ENCODE results near the gene TRMT112. TPM values are rescaled to one million over a fixed set of nuclear protein-coding genes. Genes with fewer than 3 reads are reported as not detected.
A peak's percentile ranks its signal among the peaks of the same experiment; 100 is the strongest.

The TRMT112 gene
- total RNA-seq, 3 donors from 2014 or later (not counting 1 experiment from before 2014, with no cell fraction given) = 98.4 to 106 (median 105) TPM

- Histone ChIP-seq H3K27me3 (ENCODE audit: control insufficient read depth, insufficient read depth, low read length) (no peaks in the 10 kb centered on the region), H3K27ac (ENCODE audit: low read length) (no peak overlapping the region), H3K4me1 (ENCODE audit: control insufficient read depth, insufficient read depth, low read length) (peaks cover 5% of the 10 kb centered on the region), H3K4me3 (ENCODE audit: low read length) (no peak overlapping the region), H3K36me3 (ENCODE audit: control insufficient read depth, insufficient read depth, low read length) (peaks cover 36% of the 10 kb centered on the region), H3K9me3 (ENCODE audit: control insufficient read depth, insufficient read depth, low read length) (no peaks in the 10 kb centered on the region)
- H3K4me3 Mint-ChIP-seq = no peak overlapping the region
- H3K9me3 Mint-ChIP-seq = no peaks in the 10 kb centered on the region
- WGBS (ENCODE audit: insufficient coverage) = 96% methylated on average over 33 of the region's 33 CpGs
- no peaks in the 10 kb centered on the region for H3K36me3 Mint-ChIP-seq
- H3K4me1 Mint-ChIP-seq = peaks cover 0 to 13% of the 10 kb centered on the region in 2 donors
- TF ChIP-seq CTCF (IDR thresholded peaks at IDR 0.05) = no peak
- no peaks in the 10 kb centered on the region for H3K27me3 Mint-ChIP-seq (ENCODE audit: low read depth in 2 of 2)
- no peak overlapping the region for H3K27ac Mint-ChIP-seq
- DNase-seq (no peak), ATAC-seq (no peak)
- intact Hi-C loops (cut with micrococcal nuclease) = no loop called here
Measured at GRCh38 chr11:64352099-64352994, 35.0 kb upstream of the TRMT112 start.

- no peak overlapping the region for H3K27ac ChIP-seq (ENCODE audit: low read length)
- TF ChIP-seq CTCF (IDR thresholded peaks at IDR 0.05) = no peak
- no peaks in the 10 kb centered on the region for H3K36me3 Mint-ChIP-seq
Measured at GRCh38 chr11:64351136-64351631, 33.8 kb upstream of the TRMT112 start.

GRCh38 chr11:64349404-64349803, 32.0 kb upstream of the TRMT112 start:
- no peak for DNase-seq

More at GRCh38 chr11:64351136-64351631, 33.8 kb upstream of the TRMT112 start:
- Mint-ChIP-seq H3K9me3 (no peaks in the 10 kb centered on the region), H3K4me3 (no peak overlapping the region), H3K27ac (peak overlapping the region in 1 of 2 donors; percentile 8), H3K4me1 (peaks cover 0 to 10% of the 10 kb centered on the region in 2 donors), H3K27me3 (ENCODE audit: low read depth in 2 of 2) (no peaks in the 10 kb centered on the region)
- ATAC-seq (peak in 2 of 3 donors; percentile 24 to 55), DNase-seq (no peak)
- WGBS (ENCODE audit: insufficient coverage) = 90% methylated on average over 18 of the region's 18 CpGs
- Histone ChIP-seq H3K36me3 (ENCODE audit: control insufficient read depth, insufficient read depth, low read length) (peaks cover 40% of the 10 kb centered on the region), H3K4me3 (ENCODE audit: low read length) (no peak overlapping the region), H3K4me1 (ENCODE audit: control insufficient read depth, insufficient read depth, low read length) (no peaks in the 10 kb centered on the region), H3K27me3 (ENCODE audit: control insufficient read depth, insufficient read depth, low read length) (no peaks in the 10 kb centered on the region), H3K9me3 (ENCODE audit: control insufficient read depth, insufficient read depth, low read length) (no peaks in the 10 kb centered on the region)
- intact Hi-C loops (cut with micrococcal nuclease) = no loop called here

More at GRCh38 chr11:64349404-64349803, 32.0 kb upstream of the TRMT112 start:
- H3K27me3 ChIP-seq (ENCODE audit: control insufficient read depth, insufficient read depth, low read length) = no peaks in the 10 kb centered on the region
- TF ChIP-seq CTCF (IDR thresholded peaks at IDR 0.05) = no peak
- intact Hi-C loops (cut with micrococcal nuclease) = no loop called here
- no peak for ATAC-seq
- Mint-ChIP-seq H3K4me1 (peaks cover 10 to 21% of the 10 kb centered on the region in 2 donors), H3K4me3 (no peak overlapping the region), H3K9me3 (no peaks in the 10 kb centered on the region), H3K36me3 (no peaks in the 10 kb centered on the region), H3K27me3 (ENCODE audit: low read depth in 2 of 2) (no peaks in the 10 kb centered on the region), H3K27ac (no peak overlapping the region)
- no peak overlapping the region for H3K27ac ChIP-seq (ENCODE audit: low read length)
- H3K36me3 ChIP-seq (ENCODE audit: control insufficient read depth, insufficient read depth, low read length) = peaks cover 46% of the 10 kb centered on the region
- H3K4me1 ChIP-seq (ENCODE audit: control insufficient read depth, insufficient read depth, low read length) = no peaks in the 10 kb centered on the region
- 98% methylated on average over 11 of the region's 11 CpGs for WGBS (ENCODE audit: insufficient coverage)
- no peaks in the 10 kb centered on the region for H3K9me3 ChIP-seq (ENCODE audit: control insufficient read depth, insufficient read depth, low read length)
- no peak overlapping the region for H3K4me3 ChIP-seq (ENCODE audit: low read length)
